HG02763 (cell line): Measurements from ENCODE around the gene POFUT2.

ENCODE experiments used
- ATAC-seq: cut with Tn5 transposase; IDR thresholded peaks from one replicate; pipeline ENCODE4 v1.9.1; 2021; ENCODE audit warnings: mild to moderate bottlenecking, moderate library complexity; ENCODE audit not compliant: unreplicated experiment

The POFUT2 gene

GRCh38 chr21:45250914-45251634 is 36.6 kb downstream of the POFUT2 start:
- no peak for ATAC-seq

- ATAC-seq = no peak
Observed at GRCh38 chr21:45250272-45250671, 37.4 kb downstream of the POFUT2 start.

GRCh38 chr21:45249626-45250025 is 38.1 kb downstream of the POFUT2 start:
- no peak for ATAC-seq

- no peak for ATAC-seq
Observed at GRCh38 chr21:45248893-45249381, 38.8 kb downstream of the POFUT2 start.

- no peak for ATAC-seq
Observed at GRCh38 chr21:45248301-45248892, 39.3 kb downstream of the POFUT2 start.

- ATAC-seq = no peak
Observed at GRCh38 chr21:45246386-45247320, 41.0 kb downstream of the POFUT2 start.

- ATAC-seq = no peak
Observed at GRCh38 chr21:45244799-45245340, 42.8 kb downstream of the POFUT2 start.

GRCh38 chr21:45243603-45244002 is 44.1 kb downstream of the POFUT2 start:
- ATAC-seq = no peak

- no peak for ATAC-seq
Observed at GRCh38 chr21:45241357-45241756, 46.3 kb downstream of the POFUT2 start.

GRCh38 chr21:45237401-45237800 is 50.3 kb downstream of the POFUT2 start:
- no peak for ATAC-seq

GRCh38 chr21:45236481-45236880 is 51.2 kb downstream of the POFUT2 start:
- ATAC-seq = no peak

GRCh38 chr21:45235488-45235887 is 52.2 kb downstream of the POFUT2 start:
- ATAC-seq = no peak

GRCh38 chr21:45234965-45235364 is 52.7 kb downstream of the POFUT2 start:
- no peak for ATAC-seq

- no peak for ATAC-seq
Observed at GRCh38 chr21:45234127-45234526, 53.6 kb downstream of the POFUT2 start.

- ATAC-seq = no peak
Observed at GRCh38 chr21:45231705-45232104, 56.0 kb downstream of the POFUT2 start.

GRCh38 chr21:45228656-45229240 is 58.9 kb downstream of the POFUT2 start:
- no peak for ATAC-seq

- no peak for ATAC-seq
Observed at GRCh38 chr21:45228171-45228641, 59.5 kb downstream of the POFUT2 start.

GRCh38 chr21:45227735-45228134 is 60.0 kb downstream of the POFUT2 start:
- no peak for ATAC-seq

GRCh38 chr21:45226540-45227326 is 61.0 kb downstream of the POFUT2 start:
- ATAC-seq = no peak
